Naive B cell (primary cell): Measurements from ENCODE around the gene SH3BGRL. TPM values are rescaled to one million over a fixed set of nuclear protein-coding genes. Genes with fewer than 3 reads are reported as not detected.

ENCODE experiments used
- ATAC-seq, 2 donors: fragments of 150-1000 bp; cut with Tn5 transposase; 2 replicates each; pipeline ENCODE4 v1.10.0; 2021; ENCODE audit warnings: low read depth in 2 of 2, mild to moderate bottlenecking in 2 of 2, moderate library complexity in 2 of 2
- DNase-seq: peaks from one replicate; pipeline ENCODE4 v3.0.0; 2022
- H3K27ac Mint-ChIP-seq, 6 donors: one replicate each; pipeline ENCODE4 v1.8.0; 2020 to 2022; ENCODE audit warnings: mild to moderate bottlenecking in 6 of 6, mixed read lengths in 6 of 6, moderate library complexity in 5 of 6, inconsistent platforms in 2 of 6
- H3K27me3 Mint-ChIP-seq, 3 donors: one replicate each; pipeline ENCODE4 v1.8.0; 2021 to 2022; ENCODE audit warnings: mixed read lengths in 3 of 3, mild to moderate bottlenecking in 1 of 3
- H3K36me3 Mint-ChIP-seq, 2 donors: one replicate each; pipeline ENCODE4 v1.8.0; 2020 to 2022; ENCODE audit warnings: mixed read lengths in 2 of 2, inconsistent platforms in 1 of 2, mild to moderate bottlenecking in 1 of 2
- H3K4me1 Mint-ChIP-seq, 3 donors: one replicate each; pipeline ENCODE4 v1.8.0; 2020 to 2022; ENCODE audit warnings: mixed read lengths in 3 of 3, inconsistent platforms in 1 of 3, mild to moderate bottlenecking in 1 of 3, moderate library complexity in 1 of 3
- H3K4me3 Mint-ChIP-seq, 8 donors: one replicate each; pipeline ENCODE4 v1.8.0; 2020 to 2022; ENCODE audit warnings: mild to moderate bottlenecking in 8 of 8, mixed read lengths in 8 of 8, moderate library complexity in 8 of 8, inconsistent platforms in 2 of 8
- H3K9me3 Mint-ChIP-seq, 7 donors: one replicate each; pipeline ENCODE4 v1.8.0; 2020 to 2022; ENCODE audit warnings: mixed read lengths in 7 of 7, mild to moderate bottlenecking in 5 of 7, inconsistent platforms in 2 of 7, moderate library complexity in 1 of 7
- polyA plus RNA-seq, 6 donors: library from polyadenylated mRNA; unstranded; fragments of 300-500 nt; fragmentation: Illumina TruSeq; gene quantifications; one replicate each; pipeline ENCODE4 v1.2.3, GENCODE V29; 2021; ENCODE audit warnings: low read depth in 6 of 6

The SH3BGRL gene
- polyA plus RNA-seq: 100 to 1,000 TPM; 280 to 492 (median 351) TPM

GRCh38 chrX:81201671-81202455 is at the start of gene SH3BGRL, which contains the start of gene HMGN5:
Gene SH3BGRL, plus strand, starts transcription at chrX:81202102. Its CDS starts 99 bp downstream, at chrX:81202201.
Gene HMGN5, minus strand, starts transcription at chrX:81201913. Its CDS starts 80,364 bp downstream, at chrX:81121549.
- Mint-ChIP-seq H3K36me3 (no peaks in the 10 kb centered on the region), H3K27me3 (no peaks in the 10 kb centered on the region), H3K9me3 (peaks cover 0 to 2% (median 0%) of the 10 kb centered on the region in 7 donors), H3K27ac (peak within 1 kb of the TSS; percentile 89 to 99 (median 95)), H3K4me1 (peaks cover 35 to 46% (median 46%) of the 10 kb centered on the region in 3 donors), H3K4me3 (peak within 1 kb of the TSS; percentile 84 to 99 (median 94))
- DNase-seq (peak; percentile 68), ATAC-seq (peak; percentile 87 to 88)

DNA sequence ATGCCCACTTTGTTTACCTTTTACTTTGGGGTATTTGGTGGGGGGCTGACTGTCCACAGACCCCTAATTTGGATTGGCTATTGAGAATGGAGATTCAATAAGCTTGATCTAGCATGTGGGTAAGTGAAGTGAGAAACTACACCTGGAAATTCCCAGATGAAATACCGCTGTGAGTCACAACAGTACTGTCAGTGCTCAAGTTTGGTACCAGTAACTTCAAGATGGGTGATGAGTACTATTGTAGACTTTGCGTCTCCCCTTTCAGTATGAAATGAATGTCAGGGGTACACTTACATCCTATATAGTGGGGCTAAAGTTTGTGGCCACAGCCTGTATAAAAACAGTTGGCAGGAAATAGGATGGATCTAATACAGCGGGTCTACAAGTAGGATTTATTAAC is 33.5 kb upstream of the SH3BGRL start:
- H3K36me3 Mint-ChIP-seq: no peaks in the 10 kb centered on the region
- H3K4me3 Mint-ChIP-seq: no peak overlapping the region
- peaks cover 0 to 8% (median 0%) of the 10 kb centered on the region in 3 donors for H3K27me3 Mint-ChIP-seq
- no peak for DNase-seq
- ATAC-seq: no peak
- peak overlapping the region in 1 of 6 donors; percentile 17 for H3K27ac Mint-ChIP-seq
- no peaks in the 10 kb centered on the region for H3K9me3 Mint-ChIP-seq
- no peaks in the 10 kb centered on the region for H3K4me1 Mint-ChIP-seq

DNA sequence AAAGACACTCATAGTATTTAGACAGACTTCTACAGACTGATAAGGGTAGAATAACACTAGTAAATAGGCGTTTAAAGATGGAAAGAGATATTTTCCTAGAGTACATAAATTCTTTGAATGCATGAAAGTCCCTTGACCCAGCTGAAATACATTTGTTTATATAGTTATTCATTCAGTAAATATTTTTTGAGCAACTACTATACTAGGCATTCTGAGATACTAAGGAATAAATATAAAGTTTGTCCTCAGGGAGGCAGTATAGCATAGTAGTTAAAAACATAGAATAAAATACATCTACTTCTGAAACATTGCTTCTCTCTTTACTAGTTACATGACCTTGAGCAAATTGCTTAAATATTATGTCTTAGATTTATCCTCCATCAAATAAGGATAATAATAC is 27.6 kb upstream of the SH3BGRL start:
- H3K27ac Mint-ChIP-seq: no peak overlapping the region
- no peaks in the 10 kb centered on the region for H3K36me3 Mint-ChIP-seq
- no peak for ATAC-seq
- peaks cover 0 to 3% (median 0%) of the 10 kb centered on the region in 7 donors for H3K9me3 Mint-ChIP-seq
- DNase-seq: no peak
- no peaks in the 10 kb centered on the region for H3K4me1 Mint-ChIP-seq
- no peaks in the 10 kb centered on the region for H3K27me3 Mint-ChIP-seq
- no peak overlapping the region for H3K4me3 Mint-ChIP-seq

GRCh38 chrX:81195259-81195658 is 6.6 kb upstream of the SH3BGRL start:
- Mint-ChIP-seq H3K36me3 (no peaks in the 10 kb centered on the region), H3K27ac (no peak overlapping the region), H3K9me3 (no peaks in the 10 kb centered on the region), H3K27me3 (no peaks in the 10 kb centered on the region), H3K4me1 (peaks cover 5 to 10% (median 6%) of the 10 kb centered on the region in 3 donors), H3K4me3 (no peak overlapping the region)
- no peak for ATAC-seq
- no peak for DNase-seq

DNA sequence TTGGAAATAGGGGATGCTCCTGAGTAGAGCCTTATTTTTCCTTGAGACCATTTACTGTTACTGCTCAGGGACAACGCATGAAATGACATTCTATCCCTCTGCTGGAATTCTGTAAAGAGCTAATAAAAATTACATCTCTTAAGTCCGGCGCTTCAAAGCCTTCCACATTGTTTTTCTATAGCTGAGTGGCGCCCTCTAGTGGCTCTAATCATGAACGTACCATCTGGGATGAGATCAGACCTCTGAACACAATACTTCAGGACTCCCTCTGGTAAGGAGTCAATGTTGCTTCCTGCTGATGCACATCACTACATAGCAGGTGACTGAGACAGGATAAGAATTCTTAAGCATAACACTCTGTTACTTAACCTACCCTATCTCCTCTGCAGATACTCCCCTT is 6.2 kb upstream of the SH3BGRL start:
- Mint-ChIP-seq H3K27ac (no peak overlapping the region), H3K4me3 (peak overlapping the region in 1 of 8 donors; percentile 29)
- peak; percentile 59 to 72 for ATAC-seq

DNA sequence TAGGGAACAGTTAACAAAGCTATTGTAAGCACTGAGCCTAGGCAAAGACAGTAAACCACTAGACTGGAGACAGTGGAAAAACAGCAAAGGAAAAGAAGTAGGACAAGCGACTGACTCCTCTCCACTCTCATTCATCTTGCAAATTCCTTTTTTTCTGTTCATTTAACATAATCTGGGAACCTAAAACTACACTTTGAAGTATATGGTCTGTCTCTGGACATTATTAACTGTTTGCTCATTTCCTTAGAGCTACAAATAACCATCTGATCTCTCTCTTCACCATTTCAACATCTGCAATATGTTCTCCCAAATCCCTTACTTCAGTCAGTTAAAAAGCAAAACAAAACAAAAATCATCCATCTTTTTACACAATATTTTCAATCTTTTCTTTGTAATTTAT is 831 bp upstream of the SH3BGRL start:
- ATAC-seq (no peak), DNase-seq (no peak)
- no peaks in the 10 kb centered on the region for H3K36me3 Mint-ChIP-seq
- peak overlapping the region; percentile 89 to 99 (median 95) for H3K27ac Mint-ChIP-seq
- no peaks in the 10 kb centered on the region for H3K27me3 Mint-ChIP-seq
- peak overlapping the region; percentile 84 to 99 (median 94) for H3K4me3 Mint-ChIP-seq
- peaks cover 28 to 38% (median 38%) of the 10 kb centered on the region in 3 donors for H3K4me1 Mint-ChIP-seq
- H3K9me3 Mint-ChIP-seq: peaks cover 0 to 2% (median 0%) of the 10 kb centered on the region in 7 donors

More for the DNA sequence above, 6.2 kb upstream of the SH3BGRL start:
- H3K4me1 Mint-ChIP-seq: peaks cover 5 to 10% (median 6%) of the 10 kb centered on the region in 3 donors
- H3K9me3 Mint-ChIP-seq: no peaks in the 10 kb centered on the region
- peak; percentile 33 for DNase-seq
- H3K27me3 Mint-ChIP-seq: no peaks in the 10 kb centered on the region
- H3K36me3 Mint-ChIP-seq: no peaks in the 10 kb centered on the region

DNA sequence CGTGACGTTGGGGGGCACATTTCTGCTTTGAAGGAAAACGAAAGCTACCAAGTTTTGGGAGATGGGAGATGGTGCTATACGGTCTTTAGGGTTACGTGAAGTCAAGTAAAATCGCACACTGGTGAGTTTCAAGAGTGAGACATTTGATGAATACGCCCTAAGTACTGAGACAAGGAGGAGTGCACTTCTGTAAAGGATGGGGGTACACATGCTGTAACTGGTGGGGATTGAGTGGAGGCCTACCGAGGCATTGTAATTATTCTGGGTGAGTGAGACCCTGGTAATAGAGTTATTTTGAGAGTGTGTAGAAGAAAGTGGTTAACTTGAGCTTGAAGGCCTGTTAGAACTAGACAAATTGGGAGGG is 536 bp downstream of the SH3BGRL start:
- H3K27ac Mint-ChIP-seq: peak overlapping the region; percentile 89 to 99 (median 95)
- no peaks in the 10 kb centered on the region for H3K27me3 Mint-ChIP-seq
- ATAC-seq: peak in 1 of 2 donors; percentile 5
- peaks cover 0 to 2% (median 0%) of the 10 kb centered on the region in 7 donors for H3K9me3 Mint-ChIP-seq
- DNase-seq: peak; percentile 18
- H3K36me3 Mint-ChIP-seq: no peaks in the 10 kb centered on the region
- H3K4me3 Mint-ChIP-seq: peak overlapping the region; percentile 84 to 99 (median 94)
- peaks cover 35 to 46% (median 46%) of the 10 kb centered on the region in 3 donors for H3K4me1 Mint-ChIP-seq

GRCh38 chrX:81202943-81203342 is 1.0 kb downstream of the SH3BGRL start:
- DNase-seq: no peak
- Mint-ChIP-seq H3K4me3 (peak overlapping the region; percentile 84 to 99 (median 94)), H3K27ac (peak overlapping the region; percentile 89 to 99 (median 95)), H3K9me3 (peaks cover 0 to 2% (median 0%) of the 10 kb centered on the region in 7 donors), H3K4me1 (peaks cover 31 to 47% (median 42%) of the 10 kb centered on the region in 3 donors), H3K27me3 (no peaks in the 10 kb centered on the region), H3K36me3 (no peaks in the 10 kb centered on the region)
- ATAC-seq: no peak

DNA sequence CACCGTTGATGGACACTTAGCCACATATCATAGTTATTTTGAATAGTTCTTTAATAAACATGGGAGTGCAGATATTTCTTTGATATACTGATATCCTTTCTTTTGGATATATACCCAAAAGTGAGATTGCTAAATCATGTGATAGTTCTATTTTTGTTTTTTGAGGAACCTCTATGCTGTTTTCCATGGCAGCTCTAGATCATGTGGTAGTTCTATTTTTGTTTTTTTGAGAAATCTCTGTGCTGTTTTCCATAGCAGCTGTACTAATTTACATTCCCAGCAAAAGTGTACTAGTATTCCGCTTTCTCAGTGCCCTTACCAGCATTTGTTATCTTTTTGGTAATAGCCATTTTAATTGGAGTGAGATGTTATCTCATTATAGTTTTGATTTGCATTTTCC is 3.6 kb downstream of the SH3BGRL start:
- Mint-ChIP-seq H3K4me1 (peaks cover 34 to 46% (median 40%) of the 10 kb centered on the region in 3 donors), H3K36me3 (no peaks in the 10 kb centered on the region), H3K27me3 (no peaks in the 10 kb centered on the region), H3K27ac (peak overlapping the region in 1 of 6 donors; percentile 23), H3K4me3 (peak overlapping the region in 6 of 8 donors; percentile 1 to 68 (median 36)), H3K9me3 (peaks cover 0 to 2% (median 0%) of the 10 kb centered on the region in 7 donors)
- ATAC-seq (no peak), DNase-seq (no peak)

DNA sequence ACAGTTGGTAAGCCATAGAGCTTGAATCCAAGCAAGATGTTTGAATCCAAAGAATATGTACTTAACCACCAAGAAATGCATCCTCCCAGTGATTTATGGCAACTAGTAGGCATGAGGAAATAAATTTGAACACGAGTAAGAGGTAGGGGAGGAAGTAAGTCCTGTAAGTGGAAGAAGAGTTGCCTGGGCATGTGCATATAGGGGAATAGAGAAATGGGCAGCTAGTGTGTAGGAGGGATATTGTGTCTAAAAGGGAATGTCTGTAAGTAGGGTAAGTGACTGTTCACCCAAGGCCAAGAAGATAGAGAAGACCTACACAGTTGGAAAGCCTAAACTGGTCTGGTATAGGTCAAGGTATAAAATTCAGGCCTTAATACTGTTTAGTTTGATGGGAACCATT is 4.6 kb downstream of the SH3BGRL start:
- H3K4me3 Mint-ChIP-seq: peak overlapping the region in 5 of 8 donors; percentile 1 to 68 (median 19)
- H3K4me1 Mint-ChIP-seq: peaks cover 28 to 40% (median 34%) of the 10 kb centered on the region in 3 donors
- H3K27me3 Mint-ChIP-seq: no peaks in the 10 kb centered on the region
- no peak for ATAC-seq
- H3K9me3 Mint-ChIP-seq: peaks cover 0 to 2% (median 0%) of the 10 kb centered on the region in 7 donors
- no peak for DNase-seq
- peak overlapping the region in 4 of 6 donors; percentile 1 to 73 (median 20) for H3K27ac Mint-ChIP-seq
- no peaks in the 10 kb centered on the region for H3K36me3 Mint-ChIP-seq

GRCh38 chrX:81208916-81209315 is 7.0 kb downstream of the SH3BGRL start:
- DNase-seq (no peak), ATAC-seq (no peak)
- peaks cover 20 to 32% (median 21%) of the 10 kb centered on the region in 3 donors for H3K4me1 Mint-ChIP-seq
- H3K4me3 Mint-ChIP-seq: peak overlapping the region in 2 of 8 donors; percentile 63 to 68
- H3K27ac Mint-ChIP-seq: peak overlapping the region in 2 of 6 donors; percentile 38 to 46
- H3K9me3 Mint-ChIP-seq: peaks cover 0 to 2% (median 0%) of the 10 kb centered on the region in 7 donors
- no peaks in the 10 kb centered on the region for H3K36me3 Mint-ChIP-seq
- H3K27me3 Mint-ChIP-seq: no peaks in the 10 kb centered on the region

GRCh38 chrX:81215685-81216084 is 13.8 kb downstream of the SH3BGRL start:
- ATAC-seq (no peak), DNase-seq (no peak)
- H3K27me3 Mint-ChIP-seq: no peaks in the 10 kb centered on the region
- H3K4me1 Mint-ChIP-seq: peaks cover 25 to 35% (median 28%) of the 10 kb centered on the region in 3 donors
- H3K36me3 Mint-ChIP-seq: no peaks in the 10 kb centered on the region
- peak overlapping the region in 3 of 6 donors; percentile 27 to 88 (median 70) for H3K27ac Mint-ChIP-seq
- H3K9me3 Mint-ChIP-seq: peaks cover 0 to 2% (median 0%) of the 10 kb centered on the region in 7 donors
- no peak overlapping the region for H3K4me3 Mint-ChIP-seq

DNA sequence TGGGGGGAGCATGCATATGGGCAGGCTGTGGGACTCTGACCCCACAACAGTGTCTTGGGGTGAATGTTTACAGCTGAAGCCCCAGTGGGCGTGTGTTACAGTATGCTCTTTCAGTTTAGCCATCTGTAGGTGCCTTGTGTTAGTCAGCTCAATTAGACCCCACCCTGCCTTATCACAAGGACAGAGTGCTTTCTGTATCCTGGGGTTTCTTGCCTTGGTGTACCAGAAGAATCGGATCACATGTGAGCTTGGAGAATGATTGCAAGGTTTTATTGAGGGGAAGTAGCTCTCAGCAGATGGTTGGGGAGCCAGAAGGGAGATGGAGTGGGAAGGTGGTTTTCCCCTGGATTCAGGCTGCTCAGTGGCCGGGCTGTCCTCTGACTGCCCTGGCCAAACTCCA is 27.3 kb downstream of the SH3BGRL start:
- no peaks in the 10 kb centered on the region for H3K27me3 Mint-ChIP-seq
- no peak overlapping the region for H3K4me3 Mint-ChIP-seq
- peaks cover 16 to 29% (median 21%) of the 10 kb centered on the region in 3 donors for H3K4me1 Mint-ChIP-seq
- DNase-seq (no peak), ATAC-seq (no peak)
- peaks cover 0 to 4% of the 10 kb centered on the region in 2 donors for H3K36me3 Mint-ChIP-seq
- peak overlapping the region in 2 of 6 donors; percentile 49 to 73 for H3K27ac Mint-ChIP-seq
- H3K9me3 Mint-ChIP-seq: no peaks in the 10 kb centered on the region
